Esophagus (tissue), 2 donors: ENCODE measurements around the gene VSTM2B. TPM values are rescaled to one million over a fixed set of nuclear protein-coding genes. Genes with fewer than 3 reads are reported as not detected.
"Not testable (repeated sequence)": the region's sequence is repeated elsewhere in the genome, so short reads cannot be mapped to it uniquely, and the experiment has no call there.

Source experiments
- H3K27ac ChIP-seq, 2 donors: one replicate each; pipeline ENCODE4 v1.5.1; 2013; ENCODE audit warnings: low read depth in 2 of 2, mild to moderate bottlenecking in 2 of 2, inconsistent platforms in 1 of 2, low read length in 1 of 2, moderate library complexity in 1 of 2
- H3K27me3 ChIP-seq, 2 donors: one replicate each; pipeline ENCODE4 v1.6.1; 2013; ENCODE audit warnings: low read length in 2 of 2, control low read depth in 1 of 2, mild to moderate bottlenecking in 1 of 2; ENCODE audit not compliant: insufficient read depth in 2 of 2, control insufficient read depth in 1 of 2
- H3K36me3 ChIP-seq, 2 donors: one replicate each; pipeline ENCODE4 v1.6.1; 2013; ENCODE audit warnings: low read length in 1 of 2; ENCODE audit not compliant: control insufficient read depth in 2 of 2, insufficient read depth in 2 of 2
- H3K4me1 ChIP-seq, 2 donors: one replicate each; pipeline ENCODE4 v1.6.1; 2013; ENCODE audit warnings: low read length in 1 of 2; ENCODE audit not compliant: control insufficient read depth in 2 of 2, insufficient read depth in 2 of 2
- H3K4me3 ChIP-seq, 2 donors: one replicate each; pipeline ENCODE4 v1.5.1; 2013; ENCODE audit warnings: low read length in 2 of 2, mild to moderate bottlenecking in 2 of 2, low read depth in 1 of 2, moderate library complexity in 1 of 2
- H3K9me3 ChIP-seq, 2 donors: one replicate each; pipeline ENCODE4 v1.6.1; 2013; ENCODE audit warnings: mild to moderate bottlenecking in 2 of 2, low read depth in 1 of 2, low read length in 1 of 2, moderate library complexity in 1 of 2; ENCODE audit not compliant: control insufficient read depth in 2 of 2, insufficient read depth in 1 of 2
- WGBS, 2 donors: extraction: QIAGEN DNeasy Blood & Tissue Kit; methylation state at CpG; one replicate each; pipeline ENCODE4 v1.1.7; 2013; 5-methylcytosine and 5-hydroxymethylcytosine counted together
- polyA plus RNA-seq, 2 donors: library from polyadenylated mRNA; stranded (reverse); fragments of 200-250 nt; gene quantifications; one replicate each; pipeline ENCODE4 v1.2.3, GENCODE V29; 2013
- donor health status: healthy with polysubstance abuse.
- donor health status: Bipolar disorder and iron deficiency.

Gene VSTM2B
- polyA plus RNA-seq, 2 donors = not detected

DNA sequence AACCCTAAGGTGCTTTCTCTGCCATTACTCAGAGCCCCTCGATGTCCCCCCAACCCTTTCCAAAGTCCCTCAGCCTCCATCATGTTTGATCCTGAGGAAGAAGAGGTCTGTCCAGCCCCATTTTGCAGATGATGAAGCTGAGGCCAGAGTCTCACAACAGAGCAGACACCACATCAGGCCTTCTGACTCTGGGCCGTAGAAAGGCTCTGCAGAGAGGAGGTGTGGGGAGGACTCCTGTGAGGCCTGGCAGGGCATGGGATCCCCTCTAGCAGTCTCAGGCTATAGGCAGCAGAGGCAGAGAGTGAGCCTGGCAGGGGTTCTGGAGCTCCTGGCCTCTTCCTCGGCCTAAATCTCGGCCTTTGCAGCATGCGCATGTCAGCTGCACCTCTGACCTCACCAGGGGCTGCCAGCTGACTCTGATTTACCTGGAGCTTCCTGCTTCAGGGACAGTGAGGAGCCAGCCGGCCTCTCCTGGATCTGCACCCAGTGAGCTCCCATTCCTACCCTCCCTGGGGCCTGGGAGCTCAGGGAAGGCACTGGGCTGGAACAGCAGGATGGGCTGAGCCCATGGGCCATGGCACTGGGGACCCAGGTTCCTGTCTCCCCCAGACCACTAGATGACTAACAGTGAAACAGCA lies 41.7 kb upstream of the VSTM2B start:
- 64 to 65% methylated on average over 6 of the region's 6 CpGs for WGBS, 2 donors
- H3K4me1 ChIP-seq = no peaks in the 10 kb centered on the region
- H3K4me3 ChIP-seq = no peak overlapping the region
- no peaks in the 10 kb centered on the region for H3K27me3 ChIP-seq
- H3K36me3 ChIP-seq = no peaks in the 10 kb centered on the region
- no peak overlapping the region for H3K27ac ChIP-seq
- peaks cover 4 to 5% of the 10 kb centered on the region in 2 donors for H3K9me3 ChIP-seq

DNA sequence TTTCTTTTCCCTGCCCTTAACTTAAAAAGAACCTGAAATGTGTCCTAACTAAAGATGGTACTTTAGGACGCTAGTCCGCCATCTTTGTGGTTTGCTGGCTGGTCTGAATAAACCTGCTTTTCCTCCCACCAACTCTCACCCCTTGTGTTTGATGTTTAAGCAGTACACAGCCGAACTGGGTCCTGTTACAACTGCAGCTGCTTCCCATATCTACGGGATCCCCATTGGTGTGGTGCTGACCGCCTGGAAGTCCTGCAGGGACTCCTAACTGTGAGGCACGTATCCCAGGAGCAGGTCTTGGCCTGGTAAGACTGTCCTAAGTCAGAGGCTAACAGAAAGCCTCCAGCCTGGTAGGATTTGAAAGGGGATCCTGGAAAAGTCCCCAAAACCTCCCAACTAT lies 40.9 kb upstream of the VSTM2B start:
- H3K36me3 ChIP-seq = no peaks in the 10 kb centered on the region
- H3K4me3 ChIP-seq = no peak overlapping the region
- 63 to 69% methylated on average over 6 of the region's 6 CpGs for WGBS, 2 donors
- H3K4me1 ChIP-seq = no peaks in the 10 kb centered on the region
- H3K9me3 ChIP-seq = peaks cover 5 to 6% of the 10 kb centered on the region in 2 donors
- H3K27me3 ChIP-seq = no peaks in the 10 kb centered on the region
- H3K27ac ChIP-seq = no peak overlapping the region

DNA sequence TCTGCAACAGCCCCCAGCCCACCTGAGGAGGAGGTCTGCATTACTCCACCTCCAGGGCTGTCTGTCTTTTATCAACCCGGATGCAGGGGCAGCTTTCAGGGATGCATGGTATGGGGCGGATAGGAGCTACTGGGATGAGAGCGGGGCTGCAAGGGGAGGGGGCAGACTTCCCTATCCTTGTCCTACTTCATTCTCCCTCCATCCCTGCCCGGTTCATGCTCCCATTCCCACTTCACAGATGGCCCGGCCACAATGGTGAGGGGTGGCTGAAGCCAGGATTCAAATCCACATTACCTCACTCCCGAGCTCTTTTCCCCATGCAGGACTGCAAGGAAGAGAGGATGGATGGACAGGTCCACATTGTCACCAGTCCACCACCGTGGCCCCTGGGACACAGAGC lies 40.5 kb upstream of the VSTM2B start:
- Histone ChIP-seq H3K9me3 (peaks cover 4 to 6% of the 10 kb centered on the region in 2 donors), H3K4me1 (no peaks in the 10 kb centered on the region), H3K27me3 (no peaks in the 10 kb centered on the region), H3K27ac (no peak overlapping the region), H3K4me3 (no peak overlapping the region), H3K36me3 (no peaks in the 10 kb centered on the region)
- WGBS, 2 donors = 77 to 82% methylated on average over 7 of the region's 7 CpGs

DNA sequence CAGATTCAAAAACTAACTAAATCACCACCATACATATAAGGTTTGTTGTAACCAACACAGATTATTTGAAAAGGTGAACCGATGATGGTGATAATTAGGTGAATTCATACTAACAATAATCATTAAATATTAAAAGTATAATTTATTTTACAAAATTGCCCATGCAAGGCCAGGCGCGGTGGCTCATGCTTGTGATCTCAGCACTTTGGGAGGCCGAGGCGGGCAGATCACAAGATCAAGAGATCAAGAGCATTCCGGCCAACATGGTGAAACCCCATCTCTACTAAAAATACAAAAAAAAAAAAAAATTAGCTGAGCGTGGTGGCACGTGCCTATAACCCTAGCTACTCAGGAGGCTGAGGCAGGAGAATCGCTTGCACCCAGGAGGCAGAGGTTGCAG lies 38.8 kb upstream of the VSTM2B start:
- H3K27ac ChIP-seq, H3K9me3 ChIP-seq, H3K27me3 ChIP-seq, H3K4me3 ChIP-seq, H3K36me3 ChIP-seq, H3K4me1 ChIP-seq: not testable (repeated sequence)
- 93 to 95% methylated on average over 9 of the region's 9 CpGs for WGBS, 2 donors

DNA sequence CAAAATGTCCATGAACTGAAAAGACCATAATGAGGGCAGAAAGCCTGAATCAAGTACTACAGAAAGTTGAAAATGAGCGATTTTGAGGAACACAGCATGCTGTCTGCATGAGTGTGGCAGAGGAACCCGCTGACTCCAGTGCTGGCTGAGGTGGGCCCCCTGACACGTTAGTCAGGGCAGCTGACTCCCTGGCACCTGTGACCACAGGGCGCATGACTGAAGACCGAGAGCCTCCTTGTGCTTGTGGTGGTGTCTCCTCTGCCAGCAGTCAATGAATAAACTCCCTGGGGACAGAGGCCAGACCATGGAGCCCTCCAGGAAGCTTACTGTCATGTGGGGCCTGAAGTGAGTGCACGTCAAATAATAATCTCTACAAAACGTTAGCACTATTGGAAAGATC lies 38.4 kb upstream of the VSTM2B start:
- H3K27ac ChIP-seq = no peak overlapping the region

DNA sequence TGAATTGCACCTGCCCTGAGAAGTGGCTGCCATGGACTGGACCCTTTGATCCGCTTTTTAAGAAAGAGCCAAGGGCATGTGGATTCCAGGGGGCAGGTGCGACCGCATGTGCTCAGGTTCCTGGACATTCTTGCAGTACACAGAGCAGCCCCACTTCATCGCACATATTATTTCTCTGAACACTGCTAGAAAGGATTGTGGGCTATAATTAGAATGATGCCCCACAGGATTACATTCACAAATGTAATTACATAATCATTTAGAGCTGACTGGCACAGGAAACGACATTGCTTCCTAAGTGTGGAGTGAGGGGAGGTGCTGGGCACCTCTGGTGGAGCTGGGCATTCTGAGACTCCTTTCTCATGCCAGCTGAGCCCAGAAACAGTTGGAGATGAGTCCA lies 37.5 kb upstream of the VSTM2B start:
- no peaks in the 10 kb centered on the region for H3K36me3 ChIP-seq

More for the DNA sequence above, 38.4 kb upstream of the VSTM2B start:
- H3K9me3 ChIP-seq = peaks cover 0 to 2% of the 10 kb centered on the region in 2 donors
- H3K4me1 ChIP-seq = no peaks in the 10 kb centered on the region
- H3K27me3 ChIP-seq = no peaks in the 10 kb centered on the region
- WGBS, 2 donors = 70 to 75% methylated on average over 7 of the region's 7 CpGs
- H3K36me3 ChIP-seq = no peaks in the 10 kb centered on the region
- H3K4me3 ChIP-seq = no peak overlapping the region

DNA sequence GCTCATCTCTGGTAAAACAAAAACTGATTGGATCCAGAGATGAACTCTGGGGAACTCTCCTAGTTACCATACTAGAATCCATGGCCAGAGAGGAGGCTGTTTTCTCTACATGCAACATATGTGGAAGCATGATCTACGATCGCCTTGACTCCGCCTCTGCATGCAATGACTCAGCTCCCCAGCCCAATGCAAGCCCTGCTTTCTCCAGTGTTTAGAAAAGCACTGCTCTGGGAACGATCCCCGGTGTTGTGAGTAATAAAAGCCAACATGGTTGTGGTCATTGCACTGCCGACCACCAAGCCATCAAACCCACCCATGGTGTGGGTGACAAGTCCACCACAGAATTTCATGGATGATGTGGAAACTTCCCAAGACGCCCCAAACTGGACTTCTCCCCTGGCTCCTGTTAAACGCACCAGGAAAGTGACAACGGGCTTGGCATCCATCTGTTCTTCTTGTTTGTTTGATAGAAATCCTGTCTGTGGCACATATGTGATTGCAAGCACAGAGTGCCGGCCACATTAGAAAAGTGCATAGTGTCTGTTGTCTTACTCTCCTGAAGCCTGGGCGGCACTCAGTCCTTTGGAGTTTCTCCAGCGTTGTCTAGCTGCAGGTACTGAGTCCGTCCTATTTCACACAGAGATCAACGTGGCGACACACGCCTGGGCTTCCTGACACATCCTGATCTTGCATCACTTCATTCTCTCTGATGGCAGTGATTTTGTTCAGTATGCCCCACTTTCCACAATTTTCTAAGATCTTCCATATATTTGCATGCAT lies 36.4 kb upstream of the VSTM2B start:
- Histone ChIP-seq H3K27ac (no peak overlapping the region), H3K4me1 (no peaks in the 10 kb centered on the region), H3K36me3 (no peaks in the 10 kb centered on the region), H3K4me3 (no peak overlapping the region), H3K27me3 (peaks cover 0 to 3% of the 10 kb centered on the region in 2 donors), H3K9me3 (peaks cover 0 to 2% of the 10 kb centered on the region in 2 donors)
- WGBS, 2 donors = 70 to 72% methylated on average over 16 of the region's 16 CpGs

More for the DNA sequence above, 37.5 kb upstream of the VSTM2B start:
- no peak overlapping the region for H3K27ac ChIP-seq
- no peaks in the 10 kb centered on the region for H3K4me1 ChIP-seq
- 73 to 76% methylated on average over 5 of the region's 5 CpGs for whole genome bisulfite sequencing, 2 donors
- H3K4me3 ChIP-seq = no peak overlapping the region
- H3K9me3 ChIP-seq = peaks cover 0 to 2% of the 10 kb centered on the region in 2 donors
- peaks cover 0 to 3% of the 10 kb centered on the region in 2 donors for H3K27me3 ChIP-seq

DNA sequence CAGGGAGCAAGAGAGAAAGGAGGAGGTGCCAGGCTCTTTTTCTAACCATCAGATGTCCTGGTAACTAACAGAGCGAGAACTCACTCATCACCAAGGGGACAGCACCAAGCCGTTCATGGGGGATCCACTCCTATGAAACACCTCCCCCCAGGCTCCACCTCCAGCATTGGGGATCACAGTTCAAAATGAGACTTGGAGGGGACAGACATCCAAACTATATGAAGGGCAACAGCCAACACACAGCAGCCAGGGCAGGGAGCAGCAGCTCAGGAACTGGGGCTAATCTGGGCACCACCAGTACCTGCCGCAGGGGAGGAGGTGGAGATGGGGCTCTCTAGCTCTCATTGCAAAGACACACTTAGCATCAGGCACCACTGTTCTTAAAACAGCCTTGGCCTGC lies 34.3 kb upstream of the VSTM2B start:
- WGBS, 2 donors = 82 to 88% methylated on average over 3 of the region's 3 CpGs
- Histone ChIP-seq H3K27me3 (peaks cover 0 to 3% of the 10 kb centered on the region in 2 donors), H3K9me3 (peaks cover 0 to 2% of the 10 kb centered on the region in 2 donors), H3K4me1 (no peaks in the 10 kb centered on the region), H3K27ac (no peak overlapping the region), H3K36me3 (no peaks in the 10 kb centered on the region), H3K4me3 (no peak overlapping the region)

DNA sequence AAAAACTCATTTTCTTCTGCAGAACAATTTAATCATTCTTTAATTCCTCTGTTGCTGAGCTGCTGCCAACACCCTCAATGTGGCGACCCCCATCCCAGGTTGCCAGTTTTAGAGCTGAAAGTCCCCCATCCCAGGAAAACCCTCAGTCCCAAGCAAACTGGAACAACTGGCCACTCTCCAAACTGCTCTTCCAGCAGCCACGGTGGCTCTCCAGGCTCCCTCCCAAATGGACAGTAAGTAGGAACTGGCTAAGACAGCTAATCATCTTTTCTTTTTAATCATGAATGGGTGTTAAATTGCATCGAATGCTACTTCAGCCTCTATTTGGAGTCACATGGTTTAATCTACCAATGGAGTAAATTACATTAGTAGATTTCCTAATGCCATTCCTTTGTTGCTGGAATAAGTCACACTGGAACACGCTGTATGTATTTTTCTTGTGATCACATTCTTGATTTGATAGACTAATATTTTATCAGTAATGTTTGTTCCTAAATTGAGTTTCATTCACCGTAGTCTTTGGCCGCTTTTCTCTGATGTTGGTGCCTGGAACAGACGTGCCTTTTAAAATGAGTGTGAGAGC lies 33.7 kb upstream of the VSTM2B start:
- H3K36me3 ChIP-seq = no peaks in the 10 kb centered on the region
- peaks cover 0 to 2% of the 10 kb centered on the region in 2 donors for H3K9me3 ChIP-seq
- H3K27ac ChIP-seq = no peak overlapping the region
- no peaks in the 10 kb centered on the region for H3K4me1 ChIP-seq
- 33 to 36% methylated on average over 7 of the region's 7 CpGs for WGBS, 2 donors
- no peak overlapping the region for H3K4me3 ChIP-seq
- peaks cover 0 to 3% of the 10 kb centered on the region in 2 donors for H3K27me3 ChIP-seq
